Esophagus muscularis mucosa (tissue), 4 donors: ENCODE data around the gene DKKL1. TPM values are rescaled to one million over a fixed set of nuclear protein-coding genes. Genes with fewer than 3 reads are reported as not detected.

Experiments
- DNase-seq: peaks from one replicate; pipeline ENCODE4 v3.0.0-alpha.2; 2017; ENCODE audit errors: extremely low spot score
- H3K27ac ChIP-seq, 4 donors: fragments of 200-600 bp; sonication (generic); replicated peaks in 1 of 4; 1 replicate in 3 of 4; 2 replicates in 1 of 4; pipeline ENCODE4 v1.5.1; 2016 to 2019; ENCODE audit warnings: mild to moderate bottlenecking in 1 of 4
- H3K27me3 ChIP-seq, 4 donors: fragments of 200-600 bp; sonication (generic); one replicate each; pipeline versions ENCODE4 v1.5.1 to v1.6.0; 2016 to 2019
- H3K36me3 ChIP-seq, 4 donors: fragments of 200-600 bp; sonication (generic); one replicate each; pipeline ENCODE4 v1.5.1; 2016 to 2019
- H3K4me1 ChIP-seq, 4 donors: fragments of 200-600 bp; sonication (generic); one replicate each; pipeline ENCODE4 v1.5.1; 2016 to 2019
- H3K4me3 ChIP-seq, 4 donors: fragments of 200-600 bp; sonication (generic); 1 replicate in 2 of 4; 2 replicates in 2 of 4; pipeline ENCODE4 v1.5.1; 2016 to 2019; ENCODE audit warnings: mild to moderate bottlenecking in 4 of 4, moderate library complexity in 1 of 4
- H3K9me3 ChIP-seq, 4 donors: fragments of 200-600 bp; sonication (generic); 1 replicate in 3 of 4; 2 replicates in 1 of 4; pipeline ENCODE4 v1.5.1; 2016 to 2019
- CTCF ChIP-seq, 3 experiments: fragments of 200-600 bp in 2 of 3; fragments of 450-650 bp in 1 of 3; sonication (generic) in 2 of 3; IDR thresholded peaks; one replicate each; pipeline ENCODE4 v1.5.1; 2017 to 2019; ENCODE audit warnings: antibody characterized with exemption in 3 of 3, mild to moderate bottlenecking in 2 of 3, moderate library complexity in 1 of 3
- EP300 ChIP-seq: sonication (generic); formaldehyde crosslinking; IDR thresholded peaks from one replicate; pipeline ENCODE4 v1.6.1; 2017; ENCODE audit warnings: antibody characterized with exemption
- POLR2A ChIP-seq: fragments of 450-650 bp; IDR thresholded peaks from one replicate; pipeline ENCODE4 v1.6.1; 2017; ENCODE audit warnings: antibody characterized with exemption, moderate library complexity, mild to moderate bottlenecking, low read depth
- POLR2AphosphoS5 ChIP-seq, 2 donors: sonication (generic); formaldehyde crosslinking; IDR thresholded peaks; one replicate each; pipeline ENCODE4 v1.6.1; 2017; ENCODE audit warnings: antibody characterized with exemption in 2 of 2
- WGBS: methylation state at CpG from one replicate; pipeline ENCODE4 v1.1.5; 2018; 5-methylcytosine and 5-hydroxymethylcytosine counted together
- intact Hi-C: fragments of 100-400 bp; cut with DNase I; formaldehyde crosslinking; loops from one replicate; pipeline ENCODE4 v1.15.1; 2023
- total RNA-seq, 4 donors: library from RNA; depleted of rRNA; stranded (reverse); fragments of >200 nt; gene quantifications; one replicate each; pipeline versions ENCODE4 v1.1.0 to v1.2.1, GENCODE V29; 2016

The DKKL1 gene
- total RNA-seq, 4 donors from 2014 or later, result 0.40 to 0.83 (median 0.83) TPM; not detected in 1

- 85% methylated on average over 9 of the region's 9 CpGs for WGBS
- TF ChIP-seq CTCF (IDR thresholded peaks at IDR 0.05) (no peak), POLR2A (no peak), POLR2AphosphoS5 (IDR thresholded peaks at IDR 0.05) (no peak)
- DNase-seq, result no peak
- Histone ChIP-seq H3K27me3 (no peaks in the 10 kb centered on the region), H3K4me3 (no peak overlapping the region), H3K4me1 (peaks cover 14 to 55% (median 48%) of the 10 kb centered on the region in 4 donors), H3K9me3 (no peaks in the 10 kb centered on the region), H3K36me3 (peaks cover 30 to 74% (median 66%) of the 10 kb centered on the region in 4 donors), H3K27ac (peak overlapping the region; percentile 42 to 76 (median 61))
- intact Hi-C loops, result no loop called here
These were observed 6.5 kb upstream of the DKKL1 start for GRCh38 chr19:49357186-49357585.

GRCh38 chr19:49359851-49360820 lies 3.5 kb upstream of the DKKL1 start:
- H3K9me3 ChIP-seq, result no peaks in the 10 kb centered on the region
- WGBS, result 73% methylated on average over 17 of the region's 17 CpGs
- H3K36me3 ChIP-seq, result peaks cover 12 to 44% (median 39%) of the 10 kb centered on the region in 4 donors
- H3K4me1 ChIP-seq, result peaks cover 21 to 71% (median 66%) of the 10 kb centered on the region in 4 donors
- intact Hi-C loops, result no loop called here
- no peak for DNase-seq
- peak overlapping the region in 1 of 4 donors; percentile 59 for H3K4me3 ChIP-seq
- no peak for TF ChIP-seq CTCF (IDR thresholded peaks at IDR 0.05)
- no peak for TF ChIP-seq POLR2A
- no peak for TF ChIP-seq POLR2AphosphoS5 (IDR thresholded peaks at IDR 0.05)
- TF ChIP-seq EP300, result no peak
- H3K27ac ChIP-seq, result peak overlapping the region; percentile 88 to 97 (median 94)
- no peaks in the 10 kb centered on the region for H3K27me3 ChIP-seq

- WGBS, result 2% methylated on average over 24 of the region's 27 CpGs
- peaks cover 12 to 34% (median 30%) of the 10 kb centered on the region in 4 donors for H3K36me3 ChIP-seq
- H3K27me3 ChIP-seq, result no peaks in the 10 kb centered on the region
- TF ChIP-seq EP300 (no peak), CTCF (IDR thresholded peaks at IDR 0.05) (peak in 1 of 3 experiments; percentile 18), POLR2A (no peak), POLR2AphosphoS5 (IDR thresholded peaks at IDR 0.05) (peak; percentile 71 to 74)
- H3K9me3 ChIP-seq, result no peaks in the 10 kb centered on the region
- H3K4me3 ChIP-seq, result peak overlapping the region; percentile 59 to 97 (median 90)
- peaks cover 9 to 57% (median 52%) of the 10 kb centered on the region in 4 donors for H3K4me1 ChIP-seq
- H3K27ac ChIP-seq, result peak overlapping the region; percentile 88 to 97 (median 94)
- intact Hi-C loops, result no loop called here
- peak; percentile 94 for DNase-seq
These were observed 2.1 kb upstream of the DKKL1 start for GRCh38 chr19:49361438-49362047.

- no peak for TF ChIP-seq POLR2A
- TF ChIP-seq EP300, result no peak
- TF ChIP-seq CTCF (IDR thresholded peaks at IDR 0.05), result no peak
- TF ChIP-seq POLR2AphosphoS5 (IDR thresholded peaks at IDR 0.05), result peak; percentile 84 to 89
- peak within 1 kb of the TSS; percentile 59 to 97 (median 90) for H3K4me3 ChIP-seq
- no peaks in the 10 kb centered on the region for H3K9me3 ChIP-seq
- WGBS, result 1% methylated on average over 40 of the region's 52 CpGs
- peak within 1 kb of the TSS; percentile 88 to 97 (median 94) for H3K27ac ChIP-seq
- DNase-seq, result peak; percentile 94
- H3K4me1 ChIP-seq, result peaks cover 7 to 50% (median 45%) of the 10 kb centered on the region in 4 donors
- H3K36me3 ChIP-seq, result peaks cover 10 to 26% (median 25%) of the 10 kb centered on the region in 4 donors
- no peaks in the 10 kb centered on the region for H3K27me3 ChIP-seq
- intact Hi-C loops, result no loop called here
These were observed 1.4 kb upstream of the DKKL1 start, which contains the start of gene TEAD2 for GRCh38 chr19:49362048-49362928. TEAD2 (minus strand) TSS chr19:49362416; CDS start chr19:49360075, 2,341 bp downstream.
